HG02840 (cell line): ENCODE results near the gene SLC17A9.

ENCODE experiments used
- ATAC-seq: cut with Tn5 transposase; IDR thresholded peaks from one replicate; pipeline ENCODE4 v1.9.1; 2021; ENCODE audit warnings: mild to moderate bottlenecking, moderate library complexity, moderate number of reproducible peaks; ENCODE audit not compliant: unreplicated experiment, low FRiP score

SLC17A9 gene

DNA sequence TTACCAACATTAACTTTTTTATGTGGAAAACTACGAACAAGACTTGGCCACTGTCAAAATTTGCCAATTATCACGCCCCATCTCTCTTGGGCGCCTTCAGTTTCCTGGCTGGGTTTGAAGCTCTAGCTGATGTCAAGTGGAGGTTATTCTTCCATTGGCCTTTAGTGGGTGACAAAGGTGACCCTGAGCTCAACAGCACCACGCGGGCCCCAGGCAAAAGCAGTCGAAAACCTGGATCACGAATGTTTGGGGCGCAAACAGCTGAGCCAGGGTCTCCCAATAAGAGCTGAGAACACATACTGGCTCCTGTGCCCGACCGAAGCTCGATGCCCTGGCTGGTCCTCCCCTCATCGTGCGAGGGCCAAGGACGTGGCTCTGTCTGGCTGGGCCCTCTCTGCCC is 26.8 kb downstream of the SLC17A9 start:
- ATAC-seq, result no peak

DNA sequence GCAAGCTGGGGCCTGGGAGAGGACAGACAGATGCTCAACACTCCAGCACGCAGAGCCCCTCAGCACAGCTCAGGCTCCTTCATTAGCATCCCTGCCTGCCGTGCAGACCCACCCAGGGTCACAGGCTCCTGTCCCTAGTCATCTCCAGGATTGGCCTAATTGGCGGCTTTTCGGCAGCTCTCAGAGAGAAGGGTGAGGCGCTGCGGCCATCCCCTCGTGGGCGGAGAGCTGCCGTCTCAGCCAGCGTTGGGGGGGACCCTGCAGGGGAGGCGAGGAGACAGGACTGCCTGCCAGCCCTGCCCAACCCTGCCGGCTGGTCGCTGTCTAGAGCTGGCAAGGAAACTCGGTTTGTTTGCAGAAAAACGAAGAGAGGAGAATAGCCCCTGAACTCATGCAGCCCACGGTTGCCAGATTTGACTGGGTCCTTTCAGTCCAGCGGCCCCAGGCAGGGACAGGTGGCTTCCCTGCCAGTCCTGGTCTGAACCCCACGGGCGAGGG is 27.4 kb downstream of the SLC17A9 start:
- ATAC-seq, result no peak

DNA sequence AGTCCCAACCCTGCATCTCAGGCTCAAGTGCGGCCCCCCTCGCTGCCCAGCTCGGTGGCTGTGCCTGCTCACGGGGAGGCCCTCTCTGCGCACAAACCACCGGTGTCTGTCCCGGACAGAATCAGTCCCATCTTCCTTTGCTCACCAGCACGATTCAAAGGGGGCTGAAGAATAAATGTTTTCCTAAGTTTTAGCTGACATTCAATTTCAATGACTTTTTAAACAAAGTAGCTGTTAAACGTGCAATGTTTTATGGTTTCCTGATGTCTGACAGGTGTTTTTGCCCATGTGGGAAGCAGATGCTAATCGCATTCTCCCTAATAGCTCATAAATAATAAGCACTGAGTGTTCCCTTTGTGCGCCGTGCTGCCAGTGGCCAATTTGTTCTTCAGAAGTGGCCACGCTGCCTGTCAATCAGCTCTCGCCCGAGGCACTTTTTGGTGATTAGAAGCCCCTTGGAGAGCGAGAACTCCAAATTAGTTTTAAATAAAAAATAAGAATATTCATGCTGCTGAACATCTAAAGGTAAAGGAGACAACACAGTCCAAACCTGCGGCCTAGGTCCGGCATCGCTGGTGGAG is 28.0 kb downstream of the SLC17A9 start:
- no peak for ATAC-seq

DNA sequence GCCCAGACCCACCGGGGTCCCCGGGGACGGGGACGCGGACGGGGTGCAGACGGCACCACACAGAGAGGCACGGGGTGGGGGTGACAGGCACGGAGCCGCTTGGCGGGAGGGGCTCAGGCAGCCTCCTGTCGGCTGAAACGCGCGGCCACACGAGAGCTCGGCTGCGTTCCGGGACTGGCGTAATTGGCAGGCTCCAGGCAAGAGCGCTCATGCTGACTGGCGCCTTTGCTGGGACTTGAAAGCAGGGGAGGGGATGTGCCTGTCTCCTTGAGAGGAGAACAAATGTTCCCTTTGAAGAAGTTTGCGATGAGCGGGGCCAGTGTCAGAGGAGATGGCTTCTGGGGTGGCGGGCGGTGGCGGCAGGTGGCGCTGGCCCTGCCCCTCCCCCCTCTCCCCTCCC is 28.5 kb downstream of the SLC17A9 start:
- no peak for ATAC-seq

DNA sequence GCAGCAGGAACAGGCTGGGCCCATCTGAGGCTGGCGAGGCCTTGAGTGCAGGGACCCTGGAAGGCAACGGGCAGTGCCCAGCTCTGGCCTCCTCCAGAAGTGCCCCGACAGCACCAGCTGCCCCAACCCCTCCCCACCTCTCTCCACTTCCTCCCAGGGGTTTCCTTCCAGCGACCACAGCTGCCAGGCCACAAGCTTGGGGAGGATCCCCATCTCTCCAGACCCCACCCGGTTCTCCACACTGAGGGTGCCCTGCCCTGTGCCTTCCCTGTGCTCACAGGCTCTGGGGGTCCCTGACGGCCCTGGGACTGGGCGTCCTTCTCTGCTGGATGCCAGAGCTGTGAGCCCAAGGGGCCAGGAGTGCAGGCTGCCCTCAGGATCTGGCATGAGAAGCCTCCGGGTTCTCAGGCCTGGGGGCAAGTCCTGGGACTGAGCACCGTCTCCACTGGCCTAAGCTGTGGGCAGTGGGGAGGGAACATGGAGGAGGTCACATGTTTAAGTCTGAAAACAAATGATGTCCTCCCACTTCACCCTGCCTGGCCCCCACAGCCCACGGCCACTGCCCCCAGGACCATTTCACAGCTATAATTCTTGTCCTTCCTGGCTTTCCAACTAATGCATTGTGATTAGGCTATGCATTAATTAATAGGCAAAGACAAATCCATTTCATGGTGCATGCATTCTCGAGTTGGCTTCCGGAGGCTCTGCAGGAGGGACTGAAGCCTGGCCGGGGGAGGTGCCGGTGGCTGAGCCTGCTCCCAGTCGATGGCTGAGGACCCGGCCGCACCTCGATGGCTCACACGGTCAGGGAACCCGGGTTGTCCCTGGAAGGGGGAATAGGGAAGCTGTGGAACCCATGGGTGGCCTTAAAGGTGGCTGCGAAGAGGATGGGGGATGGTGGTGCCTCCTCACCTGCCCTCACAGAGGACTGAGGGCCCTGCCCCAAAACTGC is 29.9 kb downstream of the SLC17A9 start:
- ATAC-seq, result no peak

DNA sequence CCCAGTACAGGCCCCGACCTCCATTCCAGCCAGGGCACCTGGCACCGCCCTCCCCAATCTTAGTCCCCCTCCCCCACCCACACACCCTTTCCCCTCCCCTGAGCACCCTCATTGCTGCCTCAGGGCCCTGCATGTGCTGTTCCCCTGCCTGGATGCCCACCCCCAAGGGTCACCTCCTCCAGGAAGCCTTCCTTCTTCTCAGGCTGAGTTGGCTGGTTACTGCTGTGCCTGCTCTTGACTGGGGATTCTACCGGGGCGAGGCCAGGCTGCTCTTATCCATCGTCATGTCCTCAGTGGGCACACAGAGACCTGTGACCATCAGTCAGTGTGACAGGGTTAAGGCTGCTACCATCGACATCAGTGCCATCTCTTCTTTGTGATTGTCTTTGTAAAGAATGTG is 30.7 kb downstream of the SLC17A9 start:
- ATAC-seq, result no peak

DNA sequence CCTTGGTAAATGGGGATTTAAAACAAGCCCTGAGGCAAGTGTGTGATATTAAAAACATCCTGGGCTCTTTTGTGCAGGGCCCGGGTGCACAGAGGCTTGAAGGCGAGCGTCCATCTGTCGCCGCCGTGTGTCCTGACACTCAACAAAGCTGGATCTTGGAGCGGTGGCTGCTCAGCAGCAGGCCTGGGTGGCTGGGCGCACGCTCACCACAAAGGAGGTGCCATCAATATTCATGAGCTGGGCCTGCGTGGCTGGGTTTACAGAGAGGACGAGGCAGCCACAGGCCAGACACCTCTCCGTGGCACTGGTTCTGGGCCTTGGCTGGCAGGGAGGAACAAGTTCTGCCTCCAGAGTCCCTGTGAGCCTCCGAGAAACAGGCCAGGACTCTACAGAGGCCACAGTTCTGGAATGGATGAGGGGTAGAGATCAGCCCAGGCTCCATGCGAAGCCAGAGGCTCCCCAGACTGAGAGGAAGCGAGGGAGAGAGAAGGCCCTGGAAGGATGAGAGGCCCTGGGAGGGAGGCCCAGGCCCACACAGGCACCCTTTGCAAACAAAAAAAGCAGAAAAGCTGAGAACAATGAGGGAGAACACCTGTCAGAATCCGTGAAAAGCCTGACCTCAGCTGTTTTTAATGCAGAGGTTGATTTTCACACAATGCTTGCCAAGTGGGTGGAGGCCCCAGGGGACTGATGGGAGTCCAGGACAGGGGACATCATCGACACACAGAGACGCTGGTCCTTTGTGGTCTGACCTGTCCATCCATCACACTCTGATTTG is 32.3 kb downstream of the SLC17A9 start:
- ATAC-seq, result no peak

DNA sequence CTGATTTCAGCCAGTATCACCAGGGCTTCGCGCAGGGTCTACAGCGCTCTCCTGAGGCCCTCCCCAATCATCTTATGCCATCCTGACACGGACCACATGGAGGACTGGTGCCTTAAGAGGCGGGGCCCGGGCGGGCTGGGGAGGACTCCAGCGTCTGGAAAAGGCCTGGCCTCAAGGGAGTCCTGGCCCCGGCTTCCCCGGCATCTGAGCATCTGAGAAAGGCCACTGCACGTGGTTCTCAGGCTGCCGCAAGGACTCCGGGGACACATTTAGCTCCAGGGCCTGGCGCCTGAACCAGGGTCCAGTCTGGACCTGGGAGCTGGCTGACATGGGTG is 32.9 kb downstream of the SLC17A9 start:
- ATAC-seq, result no peak

DNA sequence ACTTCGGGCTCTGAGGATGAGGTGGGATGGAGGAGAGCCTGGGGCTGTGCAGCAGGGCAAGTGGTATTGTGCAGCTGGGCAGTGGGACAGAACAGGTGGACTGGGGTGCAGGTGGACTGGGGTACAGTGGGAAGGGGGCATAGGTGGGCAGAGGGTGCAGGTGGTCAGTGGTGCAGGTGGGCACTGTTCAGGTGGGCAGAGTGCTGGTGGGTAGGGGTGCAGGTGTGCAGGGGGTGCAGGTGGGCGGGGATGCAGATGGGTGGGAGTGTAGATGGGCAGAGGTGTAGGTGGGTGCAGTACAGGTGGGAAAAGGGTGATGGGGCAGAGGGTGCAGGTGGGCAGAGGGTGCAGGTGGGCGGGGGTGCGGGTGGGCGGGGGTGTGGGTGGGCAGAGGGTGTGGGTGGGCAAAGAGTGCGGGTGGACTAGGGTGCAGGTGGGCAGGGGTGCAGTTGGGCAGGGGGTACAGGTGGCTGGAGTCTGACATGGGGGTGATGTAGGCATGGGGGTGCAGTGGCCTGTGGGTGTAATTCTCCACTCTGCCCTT is 33.8 kb downstream of the SLC17A9 start:
- ATAC-seq, result no peak

DNA sequence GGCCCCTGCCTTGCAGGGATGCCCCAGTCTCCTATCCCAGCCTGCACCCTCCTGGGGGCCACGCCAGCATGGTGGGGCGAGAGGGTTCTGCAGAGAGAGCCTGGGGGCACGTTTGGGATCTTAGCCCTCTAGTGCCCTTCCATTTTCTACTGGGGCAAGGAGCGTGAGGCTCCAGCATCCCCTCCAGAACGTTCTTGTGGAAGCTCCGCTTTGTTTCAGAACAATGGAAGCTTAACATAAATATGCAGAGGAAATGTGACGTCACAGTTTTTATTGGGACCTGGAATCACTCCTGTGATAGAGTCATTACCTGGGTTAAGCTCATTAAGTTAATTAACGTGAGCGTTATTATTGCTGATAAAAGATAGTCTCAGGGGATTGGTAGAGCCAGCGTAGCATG is 34.6 kb downstream of the SLC17A9 start:
- no peak for ATAC-seq

DNA sequence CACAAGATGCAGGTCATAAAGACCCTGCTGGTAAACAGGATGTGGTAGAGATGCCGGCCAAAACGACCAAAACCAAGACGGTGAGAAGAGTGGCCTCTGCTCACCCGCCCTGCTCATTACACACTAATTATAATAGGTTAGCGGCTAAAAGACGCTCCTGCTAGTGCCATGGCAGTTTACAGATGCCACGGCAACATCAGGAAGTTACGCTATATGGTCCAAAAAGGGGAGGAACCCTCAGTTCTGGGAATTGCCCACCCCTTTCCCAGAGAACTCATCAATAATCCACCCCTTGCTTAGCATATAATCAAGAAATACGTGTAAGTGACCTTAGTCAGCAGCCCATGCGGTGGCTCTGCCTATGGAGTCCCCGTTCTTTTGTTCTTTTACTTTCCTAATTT is 36.7 kb downstream of the SLC17A9 start:
- no peak for ATAC-seq

DNA sequence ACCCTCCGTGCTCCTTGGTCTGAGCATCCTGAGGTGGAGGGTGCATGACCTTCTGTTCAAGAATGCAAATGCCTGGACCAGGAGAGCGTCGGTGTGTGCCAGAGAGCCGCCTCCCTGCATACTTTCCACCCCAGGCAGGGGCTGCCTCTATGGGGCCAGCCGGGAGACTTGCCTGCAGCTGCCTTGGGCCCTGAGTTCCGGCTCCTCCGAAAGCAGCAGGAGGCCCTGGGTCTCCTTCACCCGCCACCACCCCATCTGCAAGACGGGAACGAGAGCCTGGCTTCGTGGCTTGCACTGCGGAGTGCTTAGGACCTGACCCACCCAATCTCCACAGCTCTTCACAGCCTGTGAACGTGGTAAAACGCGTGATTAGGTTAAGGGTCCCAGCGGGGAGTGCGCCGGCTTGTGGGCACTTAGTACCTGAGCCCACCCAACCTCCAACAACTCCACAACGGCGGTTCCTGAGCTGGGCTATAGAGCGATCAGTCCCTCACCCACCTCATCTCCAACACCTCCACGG is 37.9 kb downstream of the SLC17A9 start:
- no peak for ATAC-seq

DNA sequence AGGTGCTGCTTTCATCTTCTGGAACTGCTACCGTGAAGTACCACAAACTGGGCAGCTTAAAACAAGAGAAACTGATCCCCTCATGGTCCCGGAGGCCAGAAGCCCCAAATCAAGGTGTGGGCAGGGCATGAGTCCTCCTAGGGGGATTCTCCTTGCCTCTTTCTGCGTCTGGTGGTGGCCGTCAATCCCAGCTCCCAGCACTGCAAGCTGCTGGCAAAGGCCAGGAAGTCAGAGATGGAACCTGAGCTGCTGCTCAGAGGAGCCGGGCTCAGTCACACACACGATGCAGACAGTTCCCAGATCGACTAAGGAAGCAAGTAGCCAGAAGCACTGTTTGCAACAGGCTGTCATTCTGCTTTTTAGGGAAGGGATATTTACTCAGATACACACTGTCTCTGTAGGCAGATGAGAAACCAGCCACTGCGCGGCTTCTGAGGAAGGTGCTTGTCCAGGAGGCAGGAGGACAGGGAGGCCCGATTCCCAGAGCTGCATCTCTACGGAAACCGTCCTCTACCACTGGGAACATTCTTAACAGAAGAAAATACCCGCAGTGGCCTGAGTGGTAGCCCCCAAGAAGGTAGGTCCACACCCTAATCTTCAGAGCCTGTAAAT is 38.8 kb downstream of the SLC17A9 start:
- no peak for ATAC-seq

DNA sequence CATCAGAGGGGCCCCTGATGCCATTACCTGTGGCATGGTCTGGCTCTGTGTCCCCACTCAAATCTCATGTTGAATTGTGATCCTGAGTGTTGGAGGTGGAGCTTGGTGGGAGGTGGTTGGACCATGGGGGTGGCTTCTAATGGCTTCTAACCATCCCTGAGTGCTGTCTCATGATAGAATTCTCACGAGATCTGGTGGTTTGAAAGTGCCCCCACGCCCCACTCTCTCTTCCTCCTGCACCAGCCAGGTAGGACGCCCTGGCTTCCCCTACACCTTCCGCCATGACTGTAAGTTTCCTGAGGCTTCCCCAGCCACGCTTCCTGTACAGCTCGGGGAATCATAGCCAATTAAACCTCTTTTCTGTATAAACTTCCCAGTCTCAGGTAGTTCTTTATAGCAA is 39.4 kb downstream of the SLC17A9 start:
- no peak for ATAC-seq

DNA sequence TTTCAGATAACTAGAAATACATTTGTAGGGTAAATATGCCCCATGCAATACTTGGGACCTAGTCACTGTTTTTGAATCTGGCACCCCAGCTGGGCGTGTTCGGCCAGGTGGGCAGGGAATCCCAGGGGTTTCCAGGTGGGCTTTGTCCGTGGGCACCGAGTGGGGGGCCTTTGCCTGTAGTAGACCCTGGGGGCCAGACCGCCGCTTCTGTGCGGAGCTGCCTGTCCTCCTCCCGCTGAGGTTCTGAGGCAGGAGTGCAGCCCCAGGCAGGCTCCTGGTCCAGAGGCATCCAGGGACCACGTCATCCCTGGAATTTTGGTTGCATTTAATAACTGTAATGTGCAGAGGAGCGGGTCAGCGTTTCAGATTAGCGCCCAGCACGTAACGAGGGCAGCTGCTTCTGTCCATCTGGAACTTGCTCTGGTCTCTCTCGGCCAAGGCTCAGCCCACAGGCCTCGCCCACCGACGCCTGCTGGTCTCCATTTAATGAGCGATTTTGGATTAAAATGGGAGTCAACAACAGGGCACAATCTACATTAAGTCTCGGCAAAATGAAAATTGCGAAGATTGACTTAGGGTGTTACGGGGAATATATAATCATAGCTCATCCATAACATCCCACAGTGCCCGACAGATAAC is 41.5 kb downstream of the SLC17A9 start:
- ATAC-seq, result no peak

DNA sequence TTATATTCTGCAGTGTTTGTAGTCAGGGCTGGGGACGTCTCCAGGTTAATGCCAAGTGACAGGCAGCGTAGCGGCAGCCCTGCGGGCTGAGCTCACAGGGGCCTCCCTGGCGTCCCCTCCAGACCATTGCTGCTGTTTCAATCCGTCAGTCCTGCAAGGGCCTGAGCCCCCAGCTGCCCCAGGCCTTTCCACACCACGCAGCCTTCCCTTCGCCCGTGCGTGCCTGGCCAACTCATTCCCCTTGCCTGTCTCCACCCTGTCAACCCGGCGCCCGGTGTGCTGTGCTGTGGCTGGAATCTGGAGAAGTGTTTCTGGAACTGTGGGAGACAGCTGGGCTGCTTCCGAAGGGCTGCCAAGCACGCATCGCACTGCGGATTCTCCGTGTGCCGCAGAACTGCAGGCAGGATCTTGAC is 42.4 kb downstream of the SLC17A9 start:
- ATAC-seq, result no peak

DNA sequence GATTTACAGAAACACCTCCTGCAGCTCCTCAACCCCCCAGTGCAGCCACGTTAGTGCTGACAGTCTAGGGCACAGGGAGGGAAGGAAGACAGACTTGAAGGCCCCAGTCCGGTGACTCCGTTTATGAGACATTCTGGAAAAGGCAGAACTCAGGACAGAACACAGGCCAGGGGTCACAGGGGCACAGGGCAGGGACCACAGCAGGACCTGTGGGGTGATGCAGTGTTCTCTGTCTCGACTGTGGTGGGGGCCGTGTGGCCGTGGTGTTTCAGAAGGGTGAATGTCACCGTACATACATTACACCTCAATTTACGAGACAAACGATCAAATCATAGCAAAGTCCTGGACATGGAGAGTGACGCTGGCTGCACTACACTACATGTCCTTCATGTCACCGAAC is 43.0 kb downstream of the SLC17A9 start:
- ATAC-seq, result no peak

DNA sequence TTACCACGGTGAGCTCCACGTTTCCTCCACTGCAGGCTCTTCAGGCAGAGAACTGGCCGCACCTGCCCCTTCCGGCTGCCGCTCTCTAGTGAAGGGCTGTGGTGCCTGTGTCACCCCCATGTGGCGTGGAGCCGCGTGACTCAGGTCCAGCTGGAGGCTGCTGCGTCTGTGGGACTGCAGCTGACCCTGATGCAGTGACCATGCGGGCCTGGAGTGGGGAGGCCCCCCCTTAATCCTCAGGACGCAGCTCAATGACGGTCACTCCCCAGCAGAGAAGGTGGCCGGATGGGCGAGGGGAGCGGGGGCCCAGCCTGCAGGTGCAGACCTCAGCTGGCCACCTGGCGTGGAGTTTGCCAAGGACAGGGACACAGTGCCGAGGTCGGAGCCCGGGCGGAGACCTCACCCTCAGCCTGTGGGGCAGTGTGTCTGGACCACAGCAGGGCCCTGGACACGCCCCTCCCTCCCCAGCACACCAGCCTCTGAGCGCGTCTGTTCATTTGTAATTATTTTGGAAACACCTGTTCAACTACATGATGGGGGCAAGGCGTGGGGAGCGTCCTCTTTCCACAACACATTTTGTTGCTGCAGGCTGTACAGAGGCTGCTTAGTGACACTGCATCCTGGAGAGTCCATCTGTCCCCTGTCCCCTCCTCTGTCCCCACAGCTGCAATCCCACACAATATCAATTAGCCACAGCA is 43.5 kb downstream of the SLC17A9 start:
- no peak for ATAC-seq

DNA sequence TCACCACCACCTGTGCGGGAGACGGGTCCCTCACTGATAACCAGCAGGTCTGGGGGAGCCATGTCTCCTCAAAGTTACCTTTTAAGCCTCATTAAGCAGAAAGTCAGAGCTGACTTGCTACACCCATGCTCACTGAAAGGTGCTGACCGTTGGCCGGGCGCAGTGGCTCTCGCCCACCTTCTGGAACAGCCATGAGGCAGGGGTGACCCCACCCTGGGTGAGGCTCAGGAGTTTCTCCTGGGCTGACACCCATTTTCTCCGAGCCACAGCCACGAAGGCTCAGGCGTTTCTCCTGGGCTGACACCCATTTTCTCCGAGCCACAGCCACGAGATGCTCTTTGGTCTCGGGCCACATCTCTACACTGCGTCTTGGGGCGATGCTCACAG is 44.1 kb downstream of the SLC17A9 start:
- no peak for ATAC-seq
